Tibial artery (tissue), 4 donors: Measurements from ENCODE around the gene USP32.

Experiments
- DNase-seq, 2 donors: peaks; one replicate each; pipeline ENCODE4 v3.0.0-alpha.2; 2019
- H3K27ac ChIP-seq, 2 donors: fragments of 200-600 bp; sonication (generic) in 1 of 2; 1 replicate in 1 of 2; 2 replicates in 1 of 2; pipeline ENCODE4 v1.5.1; 2018 to 2019; ENCODE audit warnings: mild to moderate bottlenecking in 1 of 2
- H3K27me3 ChIP-seq, 2 donors: fragments of 200-600 bp; sonication (generic) in 1 of 2; one replicate each; pipeline versions ENCODE4 v1.5.1 to v1.6.0; 2016 to 2019
- H3K36me3 ChIP-seq, 3 donors: fragments of 200-600 bp; sonication (generic) in 2 of 3; one replicate each; pipeline ENCODE4 v1.5.1; 2016 to 2019; ENCODE audit warnings: mild to moderate bottlenecking in 2 of 3
- H3K4me1 ChIP-seq, 4 donors: fragments of 200-600 bp; sonication (generic) in 2 of 4; 1 replicate in 3 of 4; 2 replicates in 1 of 4; pipeline ENCODE4 v1.5.1; 2016 to 2019
- H3K4me3 ChIP-seq, 2 donors: fragments of 200-600 bp; sonication (generic) in 1 of 2; 1 replicate in 1 of 2; 2 replicates in 1 of 2; pipeline ENCODE4 v1.5.1; 2018 to 2019; ENCODE audit warnings: mild to moderate bottlenecking in 2 of 2
- H3K9me3 ChIP-seq, 3 donors: fragments of 200-600 bp; sonication (generic) in 1 of 3; one replicate each; pipeline ENCODE4 v1.5.1; 2016 to 2019
- CTCF ChIP-seq, 2 experiments: fragments of 200-600 bp in 1 of 2; fragments of 450-650 bp in 1 of 2; IDR thresholded peaks; one replicate each; pipeline ENCODE4 v1.5.1; 2017 to 2019; ENCODE audit warnings: antibody characterized with exemption in 2 of 2, mild to moderate bottlenecking in 1 of 2, moderate library complexity in 1 of 2
- intact Hi-C: fragments of 100-400 bp; cut with DNase I; formaldehyde crosslinking; loops from one replicate; pipeline ENCODE4 v1.15.0; 2023; ENCODE audit warnings: low total_unique reads

The USP32 gene

DNA sequence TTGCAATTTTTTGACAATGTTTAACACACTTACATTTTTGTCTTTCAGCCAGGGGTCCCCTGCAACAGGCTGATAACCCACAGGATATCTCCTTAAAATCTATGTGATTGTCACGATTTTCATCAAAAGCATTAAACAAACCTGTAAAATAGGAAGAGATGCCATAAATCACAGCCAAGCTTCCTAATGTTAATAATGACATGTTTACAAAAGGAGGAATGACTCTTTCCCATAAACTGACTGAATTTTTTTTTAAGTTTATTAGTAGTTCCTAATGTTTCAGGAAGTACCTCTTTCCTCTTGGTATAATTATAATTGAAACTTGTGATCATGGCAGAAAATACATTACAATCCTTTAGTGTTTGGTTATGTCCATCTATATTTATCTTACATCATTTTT lies 122.5 kb downstream of the USP32 start:
- no peak for TF ChIP-seq CTCF (IDR thresholded peaks at IDR 0.05)
- no peak for DNase-seq

DNA sequence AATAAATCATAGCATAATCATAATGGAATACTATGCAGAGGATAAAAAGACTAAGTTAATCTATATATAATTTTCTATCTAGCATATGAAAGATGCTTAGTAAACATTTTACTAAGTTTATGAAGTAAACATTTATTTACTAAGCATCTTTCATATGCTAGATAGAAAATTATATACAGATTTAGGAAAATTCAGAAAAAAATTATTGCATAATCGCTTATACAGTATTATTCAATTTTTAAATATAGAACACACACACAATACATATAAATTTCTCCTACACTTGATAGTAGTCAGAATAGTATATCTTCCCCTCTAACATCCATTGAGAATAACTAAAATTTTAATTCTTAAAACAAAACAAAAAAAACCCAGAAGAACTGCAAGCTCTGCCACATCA lies 131.4 kb downstream of the USP32 start:
- no peak overlapping the region for H3K4me3 ChIP-seq
- intact Hi-C loops, result no loop called here
- no peaks in the 10 kb centered on the region for H3K4me1 ChIP-seq
- TF ChIP-seq CTCF (IDR thresholded peaks at IDR 0.05), result no peak
- H3K27ac ChIP-seq, result no peak overlapping the region
- H3K36me3 ChIP-seq, result peaks cover 16 to 42% (median 27%) of the 10 kb centered on the region in 3 donors
- H3K9me3 ChIP-seq, result no peaks in the 10 kb centered on the region
- DNase-seq, result no peak
- H3K27me3 ChIP-seq, result no peaks in the 10 kb centered on the region

More for the DNA sequence above, 122.5 kb downstream of the USP32 start:
- H3K36me3 ChIP-seq, result peaks cover 22 to 30% (median 25%) of the 10 kb centered on the region in 3 donors
- no peaks in the 10 kb centered on the region for H3K4me1 ChIP-seq
- H3K27me3 ChIP-seq, result no peaks in the 10 kb centered on the region
- intact Hi-C loops, result no loop called here
- no peak overlapping the region for H3K4me3 ChIP-seq
- no peak overlapping the region for H3K27ac ChIP-seq
- H3K9me3 ChIP-seq, result no peaks in the 10 kb centered on the region

GRCh38 chr17:60258313-60258712 lies 133.6 kb downstream of the USP32 start:
- no peak for TF ChIP-seq CTCF (IDR thresholded peaks at IDR 0.05)
- Histone ChIP-seq H3K27me3 (no peaks in the 10 kb centered on the region), H3K9me3 (no peaks in the 10 kb centered on the region), H3K4me1 (no peaks in the 10 kb centered on the region), H3K4me3 (no peak overlapping the region), H3K36me3 (peaks cover 18 to 36% (median 29%) of the 10 kb centered on the region in 3 donors), H3K27ac (no peak overlapping the region)
- DNase-seq, result no peak
- intact Hi-C loops, result no loop called here

DNA sequence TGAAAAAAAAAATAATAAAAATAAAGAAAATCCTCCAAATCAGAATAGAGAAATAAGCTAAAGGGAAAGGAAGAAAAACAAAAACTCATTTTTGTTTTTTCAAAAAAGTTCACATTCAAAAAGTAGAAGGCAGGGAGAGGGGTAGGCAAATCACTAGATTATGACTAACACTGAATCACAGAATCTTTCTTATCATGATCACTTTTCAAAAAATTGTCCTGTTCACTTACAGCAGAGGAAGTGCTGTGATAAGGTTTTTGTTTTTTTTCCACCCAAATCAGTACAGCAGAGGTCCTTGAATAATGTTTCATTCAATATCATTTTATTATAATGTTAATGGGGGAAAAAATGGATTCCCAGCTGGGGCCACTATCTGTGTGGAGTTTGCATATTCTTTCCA lies 135.8 kb downstream of the USP32 start:
- H3K4me1 ChIP-seq, result no peaks in the 10 kb centered on the region
- no peak overlapping the region for H3K27ac ChIP-seq
- H3K27me3 ChIP-seq, result no peaks in the 10 kb centered on the region
- TF ChIP-seq CTCF (IDR thresholded peaks at IDR 0.05), result no peak
- no peak for DNase-seq
- no peaks in the 10 kb centered on the region for H3K9me3 ChIP-seq
- H3K36me3 ChIP-seq, result peaks cover 23 to 40% (median 31%) of the 10 kb centered on the region in 3 donors
- no peak overlapping the region for H3K4me3 ChIP-seq
- intact Hi-C loops, result no loop called here

DNA sequence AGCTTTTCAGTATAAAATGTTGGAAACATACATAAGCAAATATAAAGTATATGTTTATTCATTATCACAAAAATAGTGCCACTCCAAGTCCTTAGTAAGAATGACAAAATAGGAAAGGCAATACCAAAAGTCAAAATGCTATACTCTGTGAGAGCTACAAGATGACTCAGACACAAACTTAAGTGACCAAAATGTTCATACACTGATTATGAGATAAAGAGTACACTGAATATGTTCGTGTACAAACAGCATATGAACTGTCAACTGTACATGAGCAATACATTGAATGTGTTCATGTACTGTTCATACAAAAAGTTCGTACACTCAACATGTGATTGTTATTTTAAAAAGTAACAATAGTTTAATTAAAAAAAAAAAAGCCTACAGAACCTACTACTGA lies 138.9 kb downstream of the USP32 start:
- Histone ChIP-seq H3K4me1 (no peaks in the 10 kb centered on the region), H3K9me3 (no peaks in the 10 kb centered on the region), H3K36me3 (peaks cover 31 to 33% (median 31%) of the 10 kb centered on the region in 3 donors), H3K4me3 (no peak overlapping the region), H3K27ac (no peak overlapping the region), H3K27me3 (no peaks in the 10 kb centered on the region)
- TF ChIP-seq CTCF (IDR thresholded peaks at IDR 0.05), result no peak
- intact Hi-C loops, result no loop called here
- no peak for DNase-seq

DNA sequence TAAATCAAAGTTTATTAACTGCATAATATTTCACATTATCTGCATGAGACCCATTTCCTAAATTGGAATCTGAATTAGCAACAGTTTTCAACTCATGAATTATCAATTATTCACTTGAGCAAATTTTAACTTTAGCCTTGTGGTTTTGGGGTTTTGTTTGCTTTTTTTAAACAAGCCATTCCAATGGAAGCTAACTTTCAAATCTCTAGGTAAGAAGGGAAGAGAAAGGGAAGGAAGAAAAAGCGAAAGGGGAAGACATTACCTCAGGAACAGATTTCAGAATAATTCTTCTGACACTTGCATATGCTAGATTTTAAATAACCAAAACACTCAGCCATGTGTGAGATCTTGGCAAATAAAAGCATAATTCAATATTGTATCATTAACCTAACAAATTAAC lies 139.5 kb downstream of the USP32 start:
- Histone ChIP-seq H3K27me3 (no peaks in the 10 kb centered on the region), H3K4me1 (no peaks in the 10 kb centered on the region), H3K4me3 (no peak overlapping the region), H3K36me3 (peaks cover 27 to 29% (median 28%) of the 10 kb centered on the region in 3 donors), H3K9me3 (no peaks in the 10 kb centered on the region), H3K27ac (no peak overlapping the region)
- TF ChIP-seq CTCF (IDR thresholded peaks at IDR 0.05), result no peak
- no peak for DNase-seq
- intact Hi-C loops, result no loop called here
